GM19468 (cell line): ENCODE data around the gene AQP7.
"Not testable (repeated sequence)": the region's sequence is repeated elsewhere in the genome, so short reads cannot be mapped to it uniquely, and the experiment has no call there.

Source experiments
- ATAC-seq: cut with Tn5 transposase; IDR thresholded peaks from one replicate; pipeline ENCODE4 v1.9.1; 2021; ENCODE audit warnings: mild to moderate bottlenecking, moderate library complexity, moderate number of reproducible peaks; ENCODE audit not compliant: unreplicated experiment; ENCODE audit errors: extremely low read depth

AQP7 gene

GRCh38 chr9:33434317-33435105 is 32.1 kb upstream of the AQP7 start:
- ATAC-seq = no peak

DNA sequence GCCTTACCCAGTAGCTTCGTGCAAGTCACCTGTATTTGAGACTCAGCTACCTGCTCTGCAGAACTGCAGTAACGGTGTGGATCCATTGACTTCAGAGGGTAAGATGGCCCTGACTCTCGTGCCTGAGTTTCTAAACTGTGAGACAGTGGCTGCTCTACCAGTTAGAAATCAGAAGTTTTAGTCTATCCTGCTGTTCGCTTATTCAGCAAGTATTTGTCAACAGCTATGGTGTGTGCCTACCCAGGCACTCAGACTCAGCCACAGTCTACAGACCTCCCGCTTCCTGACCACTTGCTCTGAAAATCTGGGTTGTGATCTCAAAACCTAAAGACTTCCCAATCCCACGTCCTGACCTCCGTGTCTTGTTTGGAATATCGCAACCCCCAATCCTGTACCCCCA is 31.5 kb upstream of the AQP7 start:
- ATAC-seq = no peak

GRCh38 chr9:33431420-33431819 is 29.1 kb upstream of the AQP7 start:
- no peak for ATAC-seq

- ATAC-seq = no peak
Observed at GRCh38 chr9:33430942-33431341, 28.6 kb upstream of the AQP7 start.

DNA sequence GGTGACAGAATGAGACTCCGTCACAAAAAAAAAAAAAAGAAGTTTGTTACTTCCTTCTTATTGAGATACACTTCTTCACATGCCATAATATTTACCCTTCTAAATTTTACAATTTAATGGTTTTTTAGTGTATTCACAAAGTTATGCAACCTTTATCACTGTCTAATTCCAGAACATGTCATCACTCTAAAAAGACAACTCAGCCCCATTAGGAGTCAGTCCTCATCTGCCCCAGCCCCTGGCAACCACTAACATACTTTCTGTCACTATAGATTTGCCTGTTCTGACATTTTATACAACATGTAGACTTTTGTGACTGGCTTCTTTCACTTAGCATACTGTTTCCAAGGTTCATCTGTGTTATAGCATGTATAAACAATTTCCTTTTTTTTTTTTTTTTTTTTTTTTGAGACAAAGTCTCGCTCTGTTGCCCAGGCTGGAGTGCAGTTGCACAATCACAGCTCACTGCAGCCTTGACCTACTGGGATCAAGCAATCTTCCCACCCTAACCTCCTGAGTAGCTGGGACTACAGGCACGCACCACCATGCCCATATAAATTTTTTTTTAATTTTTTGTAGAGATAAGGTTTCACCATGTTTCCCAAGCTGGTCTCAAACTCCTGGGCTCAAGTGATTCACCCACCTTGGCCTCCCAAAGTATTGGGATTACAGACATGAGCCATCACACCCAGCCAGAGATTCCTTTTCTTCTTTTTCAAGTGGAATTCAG is 27.1 kb upstream of the AQP7 start:
- ATAC-seq = no peak

- no peak for ATAC-seq
Observed at GRCh38 chr9:33426843-33427293, 24.5 kb upstream of the AQP7 start.

GRCh38 chr9:33425128-33425533 is 22.8 kb upstream of the AQP7 start:
- ATAC-seq = no peak

DNA sequence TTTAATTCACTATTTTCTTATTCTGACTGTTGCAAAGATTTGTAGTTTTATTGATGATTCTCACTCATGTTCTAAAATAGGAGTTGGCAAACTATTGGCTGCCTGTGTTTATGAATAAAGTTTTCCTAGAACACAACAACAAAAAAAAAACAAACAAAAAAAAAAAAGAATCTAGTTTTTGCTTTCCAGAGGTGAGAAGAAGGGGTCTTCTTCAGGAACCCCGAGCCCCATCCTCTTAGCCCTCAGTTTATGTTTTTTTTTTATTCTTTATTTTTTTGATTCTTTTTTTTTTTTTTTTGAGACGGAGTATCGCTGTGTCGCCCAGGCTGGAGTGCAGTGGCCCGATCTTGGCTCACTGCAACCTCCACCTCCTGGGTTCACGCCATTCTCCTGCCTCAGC is 22.1 kb upstream of the AQP7 start:
- not testable (repeated sequence) for ATAC-seq

DNA sequence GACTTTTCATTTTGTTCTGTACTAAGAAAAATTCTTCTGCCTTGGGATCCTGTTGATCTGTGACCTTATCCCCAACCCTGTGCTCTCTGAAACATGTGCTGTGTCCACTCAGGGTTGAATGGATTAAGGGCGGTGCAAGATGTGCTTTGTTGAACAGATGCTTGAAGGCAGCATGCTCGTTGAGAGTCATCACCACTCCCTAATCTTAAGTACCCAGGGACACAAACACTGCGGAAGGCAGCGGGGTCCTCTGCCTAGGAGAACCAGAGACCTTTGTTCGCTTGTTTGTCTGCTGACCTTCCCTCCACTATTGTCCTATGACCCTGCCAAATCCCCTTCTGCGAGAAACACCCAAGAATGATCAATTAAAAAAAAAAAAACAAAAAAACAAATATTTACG is 21.7 kb upstream of the AQP7 start:
- not testable (repeated sequence) for ATAC-seq

GRCh38 chr9:33419708-33420303 is 17.4 kb upstream of the AQP7 start:
- no peak for ATAC-seq

DNA sequence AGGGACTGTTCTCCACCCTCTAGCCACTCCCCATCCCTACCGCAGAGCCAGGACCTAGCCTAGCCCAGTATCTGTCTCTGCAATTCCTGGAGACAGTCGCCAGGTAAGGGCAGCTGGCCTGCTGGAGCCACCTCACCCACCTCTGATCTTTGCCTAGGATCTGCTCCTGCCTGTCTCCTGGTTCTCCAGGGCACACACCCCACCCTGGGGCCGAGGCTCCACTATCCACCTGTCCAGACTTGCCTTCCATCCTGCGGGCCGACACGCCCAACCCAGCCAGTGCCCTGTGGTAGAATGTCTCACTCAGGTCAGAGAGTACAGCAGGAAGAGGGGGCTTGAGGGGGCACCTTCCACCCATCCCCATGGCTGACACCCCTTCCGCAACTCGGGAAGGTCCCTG is 15.7 kb upstream of the AQP7 start:
- ATAC-seq = no peak

- no peak for ATAC-seq
Observed at GRCh38 chr9:33416996-33417395, 14.6 kb upstream of the AQP7 start.

DNA sequence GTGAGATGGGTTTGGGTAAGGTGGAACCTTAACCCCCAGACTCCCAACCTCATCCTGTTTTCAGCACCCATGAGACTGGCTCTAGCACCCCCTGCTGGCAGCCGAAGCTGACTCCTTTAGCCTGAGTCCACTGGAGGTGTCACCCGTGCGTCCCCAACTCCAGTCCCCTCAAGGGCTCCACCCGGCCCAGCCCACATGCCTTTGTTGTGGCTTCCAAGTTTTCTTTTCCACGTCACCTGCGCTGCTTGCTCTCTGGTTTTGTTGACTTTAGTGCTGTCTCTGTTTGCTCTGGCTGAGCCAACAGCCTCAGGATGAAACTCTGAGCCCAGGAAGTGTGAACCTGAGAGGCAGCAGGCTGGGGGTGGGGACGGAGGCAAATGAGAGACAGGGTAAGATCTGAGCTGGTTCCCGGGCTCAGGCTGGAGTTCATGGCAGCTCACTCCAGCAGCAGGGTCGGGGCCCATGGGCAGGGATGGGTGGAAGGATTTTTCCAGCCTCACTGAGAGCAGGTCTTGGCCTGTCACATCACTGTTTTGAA is 13.2 kb upstream of the AQP7 start:
- ATAC-seq = no peak

GRCh38 chr9:33414889-33415500 is 12.6 kb upstream of the AQP7 start:
- no peak for ATAC-seq

- ATAC-seq = no peak
Observed at GRCh38 chr9:33414268-33414667, 11.9 kb upstream of the AQP7 start.

- ATAC-seq = no peak
Observed at GRCh38 chr9:33408087-33408486, 5.7 kb upstream of the AQP7 start.

DNA sequence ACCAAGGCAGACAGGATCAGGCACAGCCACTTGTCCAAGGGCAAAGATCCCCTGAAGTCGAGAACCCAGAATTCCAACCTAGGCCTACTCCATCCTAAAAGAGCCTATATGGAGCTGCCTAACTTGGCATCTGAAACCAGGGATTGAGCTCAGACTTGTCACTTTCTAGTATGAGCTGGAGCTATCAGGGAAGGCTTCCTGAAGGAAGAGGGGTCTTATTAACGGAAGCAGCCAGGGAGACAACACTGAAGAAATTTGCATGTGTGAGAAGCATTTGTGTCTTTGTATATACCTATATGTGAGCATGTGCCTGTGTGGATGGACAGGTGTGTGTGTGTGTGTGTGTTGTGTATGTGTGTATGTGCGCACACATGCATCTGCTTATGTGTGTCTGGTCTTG is 4.7 kb upstream of the AQP7 start:
- ATAC-seq = no peak

DNA sequence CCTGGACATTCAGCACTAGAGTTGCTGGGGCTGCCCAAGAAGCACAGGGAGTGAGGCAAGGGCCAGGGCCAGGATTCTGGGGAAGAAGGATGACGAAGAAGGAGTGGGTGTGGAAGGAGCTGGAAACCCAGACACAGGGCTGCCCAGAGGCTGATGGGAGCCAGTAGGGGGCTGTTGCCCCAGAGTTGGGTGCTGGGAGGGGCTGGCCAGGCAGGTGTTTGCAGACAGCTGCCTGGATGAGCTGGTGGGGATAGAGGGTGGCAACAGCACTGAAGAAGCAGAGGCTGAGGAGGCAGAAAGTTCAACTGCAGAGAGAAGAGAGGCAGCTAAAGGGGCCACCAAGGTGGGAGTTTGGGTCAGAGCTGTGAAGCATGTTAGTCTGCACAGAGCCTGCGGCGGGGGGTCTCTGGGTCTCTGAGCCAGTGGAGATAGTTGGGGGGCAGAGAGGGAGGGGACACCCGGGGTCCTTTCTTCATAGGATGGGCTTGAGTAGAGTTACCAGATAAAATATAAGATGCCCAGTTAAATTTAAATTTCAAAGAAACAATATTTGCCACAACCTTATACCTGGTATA is 2.5 kb upstream of the AQP7 start:
- ATAC-seq = no peak

- no peak for ATAC-seq
Observed at GRCh38 chr9:33403941-33404787, 1.8 kb upstream of the AQP7 start.
